Smooth muscle cell of the brain vasculature (primary cell): Measurements from ENCODE around the gene TRPC4AP.
"Not testable (repeated sequence)": the region's sequence is repeated elsewhere in the genome, so short reads cannot be mapped to it uniquely, and the experiment has no call there.

Experiments used
- DNase-seq: peaks from one replicate; pipeline ENCODE4 v3.0.0-alpha.2; 2012; ENCODE audit warnings: low read depth, low spot score

TRPC4AP gene

DNA sequence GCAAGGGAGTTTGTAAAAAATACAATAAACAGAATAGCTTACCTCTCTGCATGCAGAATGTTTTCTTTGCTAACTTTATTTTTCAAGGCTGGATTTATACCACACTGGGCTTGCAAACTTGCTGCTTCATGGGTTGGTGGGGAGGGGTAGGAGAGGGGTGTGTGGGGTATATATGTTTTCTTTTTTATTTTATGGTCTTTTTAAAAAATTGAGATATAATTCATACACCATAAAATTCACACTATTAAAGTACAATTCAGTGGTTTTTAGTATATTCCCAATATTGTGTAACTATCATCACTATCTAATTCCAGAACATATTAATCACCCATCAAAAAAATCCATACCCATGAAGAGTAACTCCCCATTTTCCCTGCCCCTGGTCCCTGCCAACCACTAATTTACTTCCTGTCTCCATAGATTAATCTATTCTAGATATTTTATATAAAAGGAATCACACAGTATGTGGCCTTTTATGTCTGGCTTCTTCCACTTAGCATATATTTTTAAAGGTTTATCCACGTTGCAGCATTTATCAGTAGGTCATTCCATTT is 14.3 kb upstream of the TRPC4AP start:
- DNase-seq, result no peak

DNA sequence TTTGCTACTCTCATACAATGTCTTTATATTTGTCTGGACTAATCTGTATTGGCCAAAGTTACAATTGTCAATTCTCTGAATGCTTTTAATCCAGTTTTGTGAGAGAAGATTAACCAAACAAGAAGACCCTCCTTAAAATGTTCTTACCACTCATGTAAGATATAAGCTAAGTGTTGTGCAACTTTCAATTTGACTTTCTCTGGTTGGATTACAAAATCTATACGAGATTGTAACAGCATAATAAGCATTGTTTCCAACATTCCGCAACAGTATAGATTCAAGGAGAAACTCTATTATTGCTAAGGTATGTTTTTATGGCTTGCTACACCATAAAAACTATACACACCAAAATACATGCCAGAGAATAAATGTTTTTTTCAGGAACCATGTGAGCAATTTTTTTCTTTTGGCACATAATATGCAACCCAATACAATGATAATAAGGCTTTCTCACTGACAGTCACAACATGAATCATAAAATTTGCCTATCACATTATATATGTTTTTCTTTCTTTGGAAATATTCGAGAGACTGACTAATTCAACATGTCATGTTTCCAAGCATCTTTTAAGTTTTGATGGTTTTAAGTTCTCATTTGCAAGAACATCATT is 12.2 kb upstream of the TRPC4AP start:
- DNase-seq, result no peak

DNA sequence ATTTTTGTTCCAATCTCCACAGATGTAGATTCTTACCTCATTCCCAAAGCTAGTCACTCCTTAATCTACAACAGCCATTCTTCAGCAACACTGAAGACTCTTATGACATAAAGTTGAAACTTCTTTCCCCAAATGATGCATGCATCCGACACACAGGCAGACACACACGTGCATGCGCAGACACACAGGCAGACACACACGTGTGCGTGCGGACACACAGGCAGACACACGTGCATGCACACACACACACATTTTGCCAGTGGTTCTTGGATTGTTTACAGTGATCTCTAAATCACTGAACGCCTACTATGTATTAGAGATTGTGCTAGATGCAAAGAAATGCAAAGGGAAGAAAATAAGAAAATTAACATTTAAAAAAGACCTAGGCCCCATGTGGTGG is 9.0 kb upstream of the TRPC4AP start:
- no peak for DNase-seq

DNA sequence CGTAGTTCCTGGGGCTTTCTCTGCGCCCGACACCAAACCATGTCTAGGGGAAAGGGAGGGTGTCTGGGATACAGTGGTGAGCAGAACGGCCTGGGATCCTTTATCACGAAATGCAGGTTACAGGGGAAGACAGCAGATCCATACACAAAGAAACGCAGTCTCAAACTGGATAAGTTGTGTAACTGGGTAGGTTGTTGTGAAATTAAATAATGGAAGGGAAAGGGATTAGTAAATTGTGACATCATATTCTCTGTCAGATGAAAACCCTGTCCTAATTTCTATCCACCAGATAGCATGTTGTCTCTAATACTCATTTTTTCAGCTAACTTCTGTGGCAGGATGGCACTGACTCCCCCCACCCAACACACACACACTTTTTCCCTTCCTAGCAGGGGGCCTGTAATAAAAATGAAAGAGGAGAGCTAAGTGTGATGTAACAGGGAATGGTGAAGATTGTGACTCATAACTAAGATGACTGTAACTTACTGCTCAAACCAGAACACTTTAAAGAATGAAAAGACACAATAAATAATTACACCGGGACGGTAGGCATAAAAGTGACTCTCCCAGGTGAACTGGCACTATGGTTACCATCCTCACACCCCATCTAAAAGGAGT is 769 bp upstream of the TRPC4AP start:
- no peak for DNase-seq

DNA sequence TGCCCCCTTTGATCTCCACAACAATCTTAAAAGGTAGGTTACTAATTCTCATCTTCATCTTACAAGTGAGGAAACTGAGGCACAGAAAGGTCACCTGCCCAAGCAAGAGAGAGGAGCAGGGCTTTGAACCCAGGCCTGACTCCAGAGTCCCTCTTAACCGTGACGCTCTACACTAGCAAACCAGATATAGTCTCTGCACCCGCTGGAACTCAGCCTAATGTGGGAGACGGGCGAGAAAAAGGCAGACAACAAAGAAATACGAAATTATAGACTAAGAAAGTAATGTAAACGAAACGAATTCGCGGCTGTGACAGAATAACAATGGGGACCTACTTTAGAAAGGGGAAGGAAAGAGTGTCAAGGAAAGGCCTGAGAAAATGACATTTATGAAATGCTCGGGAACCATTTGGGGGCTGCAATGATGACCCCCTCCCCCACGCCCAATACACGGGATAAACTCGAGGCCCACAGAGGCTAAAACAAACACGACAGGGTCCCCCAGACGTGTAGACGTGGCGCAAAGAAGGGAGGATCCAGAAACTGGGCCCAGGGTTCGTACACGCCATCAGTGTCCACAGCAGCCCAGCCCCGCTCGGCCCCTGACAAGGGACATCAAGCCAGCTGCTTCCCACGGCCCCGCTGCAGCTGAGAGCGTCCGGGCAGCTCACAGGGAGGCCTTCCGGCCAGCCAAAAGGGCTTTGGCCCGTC is 637 bp downstream of the TRPC4AP start:
- no peak for DNase-seq

DNA sequence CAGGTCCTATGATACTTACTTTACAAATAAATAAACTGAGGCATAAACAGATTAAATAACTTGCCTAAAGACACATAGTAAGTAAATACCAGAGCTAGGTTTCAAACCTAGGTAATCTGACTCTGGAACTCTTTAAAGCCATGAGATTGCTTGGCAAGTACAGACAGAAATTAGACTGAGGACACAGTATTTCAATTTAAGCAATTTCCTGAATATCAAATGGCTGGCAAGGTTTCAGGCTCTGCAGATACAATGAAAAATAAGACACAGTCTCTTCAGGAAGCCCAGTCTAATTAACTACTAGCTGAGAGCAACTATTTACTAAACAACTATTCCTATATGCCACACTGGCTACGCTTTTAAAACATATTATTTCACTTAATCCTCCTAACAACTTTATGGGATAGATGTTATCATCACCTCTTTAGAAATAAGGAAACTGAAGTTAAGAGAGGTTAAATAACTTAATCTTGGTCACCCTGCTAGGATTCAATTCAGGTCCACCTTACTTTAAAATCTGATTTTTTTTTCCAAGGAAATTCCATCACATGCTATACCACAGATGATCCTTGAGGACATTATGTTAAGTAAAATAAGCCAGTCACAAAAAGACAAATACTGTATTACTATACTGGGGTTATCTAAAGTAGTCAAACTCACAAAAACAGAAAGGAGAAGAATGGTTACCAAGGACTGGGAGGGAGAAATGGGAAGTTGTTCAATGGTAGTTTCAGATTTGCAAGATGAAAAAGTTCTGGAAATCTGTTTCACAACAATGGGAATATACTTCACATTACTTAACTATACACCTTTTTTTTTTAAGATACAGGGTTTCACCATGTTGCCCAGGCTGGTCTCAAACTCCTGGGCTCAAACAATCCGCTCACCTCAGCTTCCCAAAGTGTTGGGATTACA is 4.1 kb downstream of the TRPC4AP start:
- no peak for DNase-seq

DNA sequence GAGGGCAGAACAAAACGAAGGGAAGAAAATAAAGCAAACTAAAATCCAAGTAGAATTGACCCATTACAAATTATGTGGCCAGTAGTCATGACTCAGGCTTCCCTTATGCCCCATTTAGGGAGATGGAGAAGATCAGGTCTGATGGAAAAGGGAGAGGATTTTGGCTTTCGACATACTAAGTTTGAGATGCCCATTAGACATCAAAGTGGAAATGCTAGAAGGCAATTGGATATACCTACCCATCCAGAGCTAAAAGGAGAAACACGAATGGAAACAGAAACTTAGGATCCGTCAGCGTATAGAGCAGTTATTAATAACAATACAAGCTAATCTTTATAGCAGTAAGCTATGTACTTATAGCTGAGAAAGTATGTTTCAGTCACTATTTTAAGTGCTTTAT is 4.8 kb downstream of the TRPC4AP start:
- DNase-seq, result no peak

DNA sequence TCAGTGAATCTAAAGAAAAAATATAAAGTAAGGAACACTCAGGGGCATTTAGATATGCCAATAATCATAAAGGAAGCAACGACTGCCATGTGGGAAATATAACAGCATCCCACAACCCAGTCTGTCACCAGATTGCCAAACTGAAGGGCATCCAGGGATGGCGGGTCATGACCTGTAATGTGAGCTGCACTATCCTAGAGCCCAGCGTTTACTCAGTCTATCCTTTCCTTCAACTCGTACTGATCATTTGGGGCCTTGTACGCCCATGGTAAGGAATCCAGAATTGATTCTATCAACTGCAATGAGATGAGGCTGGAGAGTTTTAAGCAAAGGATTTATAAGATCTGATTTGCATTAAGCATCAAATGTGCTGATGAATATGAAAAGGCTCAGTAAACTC is 5.3 kb downstream of the TRPC4AP start:
- no peak for DNase-seq

DNA sequence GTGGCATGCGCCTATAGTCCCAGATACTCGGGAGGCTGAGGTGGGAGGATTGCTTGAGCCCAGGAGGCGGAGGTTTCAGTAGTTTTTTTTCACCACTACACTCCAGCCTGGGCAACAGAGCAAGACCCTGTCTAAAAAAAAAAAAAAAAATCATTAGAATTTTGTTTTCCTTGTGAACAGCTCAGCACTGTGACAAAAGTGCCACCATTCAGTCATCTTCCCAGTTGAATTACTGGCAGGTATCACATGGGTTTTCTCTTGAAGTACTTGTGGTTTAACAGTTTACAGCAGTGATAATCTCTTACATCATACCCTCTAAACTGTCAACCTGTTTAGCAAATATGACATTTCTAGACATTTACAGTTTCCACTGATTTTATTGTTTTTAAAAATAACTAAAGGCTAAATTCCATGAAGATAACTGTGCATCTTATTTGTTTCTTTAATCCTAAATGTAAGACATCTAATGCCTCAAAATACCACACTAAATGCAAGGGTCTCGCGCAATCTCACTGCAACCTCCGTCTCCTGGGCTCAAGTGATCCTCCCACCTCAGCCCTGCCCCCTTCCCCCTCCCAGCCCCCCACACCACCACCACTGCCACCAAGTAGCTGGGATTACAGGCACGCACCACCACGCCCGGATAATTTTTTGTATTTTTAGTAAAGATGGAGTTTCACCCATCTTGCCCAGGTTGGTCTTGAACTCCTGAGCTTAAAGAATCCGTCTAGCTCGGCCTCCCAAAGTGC is 7.0 kb downstream of the TRPC4AP start:
- no peak for DNase-seq

DNA sequence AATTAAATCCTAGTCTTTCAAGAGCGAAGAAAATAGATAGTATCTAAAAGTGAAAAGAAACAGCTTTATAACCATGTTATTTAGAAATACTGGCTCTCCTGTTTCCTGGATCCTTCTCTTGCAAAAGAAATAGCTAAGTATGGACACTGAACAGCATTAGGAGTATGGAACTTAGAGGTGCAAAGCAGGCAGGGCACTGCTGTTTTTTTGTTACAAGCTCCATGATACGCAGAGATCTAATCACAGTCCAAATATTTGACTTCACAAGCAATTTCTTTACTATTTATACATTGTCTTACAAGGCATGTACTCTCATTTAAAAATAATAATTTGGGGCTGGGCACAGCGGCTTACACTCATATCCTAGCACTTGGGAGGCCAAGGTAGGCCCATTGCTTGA is 7.6 kb downstream of the TRPC4AP start:
- DNase-seq, result no peak

DNA sequence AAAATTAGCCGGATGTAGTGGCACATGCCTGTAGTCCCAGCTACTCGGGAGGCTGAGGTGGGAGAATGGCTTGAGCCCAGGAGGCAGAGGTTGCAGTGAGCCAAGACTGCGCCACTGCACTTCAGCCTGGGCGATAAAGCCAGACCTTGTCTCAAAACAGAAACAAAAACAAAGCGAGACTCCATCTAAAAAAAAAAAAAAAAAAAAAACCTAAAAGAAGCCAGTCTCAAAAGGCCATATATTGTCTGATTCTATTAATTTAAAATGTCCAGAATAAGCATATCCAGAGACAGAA is 12.3 kb downstream of the TRPC4AP start:
- not testable (repeated sequence) for DNase-seq

DNA sequence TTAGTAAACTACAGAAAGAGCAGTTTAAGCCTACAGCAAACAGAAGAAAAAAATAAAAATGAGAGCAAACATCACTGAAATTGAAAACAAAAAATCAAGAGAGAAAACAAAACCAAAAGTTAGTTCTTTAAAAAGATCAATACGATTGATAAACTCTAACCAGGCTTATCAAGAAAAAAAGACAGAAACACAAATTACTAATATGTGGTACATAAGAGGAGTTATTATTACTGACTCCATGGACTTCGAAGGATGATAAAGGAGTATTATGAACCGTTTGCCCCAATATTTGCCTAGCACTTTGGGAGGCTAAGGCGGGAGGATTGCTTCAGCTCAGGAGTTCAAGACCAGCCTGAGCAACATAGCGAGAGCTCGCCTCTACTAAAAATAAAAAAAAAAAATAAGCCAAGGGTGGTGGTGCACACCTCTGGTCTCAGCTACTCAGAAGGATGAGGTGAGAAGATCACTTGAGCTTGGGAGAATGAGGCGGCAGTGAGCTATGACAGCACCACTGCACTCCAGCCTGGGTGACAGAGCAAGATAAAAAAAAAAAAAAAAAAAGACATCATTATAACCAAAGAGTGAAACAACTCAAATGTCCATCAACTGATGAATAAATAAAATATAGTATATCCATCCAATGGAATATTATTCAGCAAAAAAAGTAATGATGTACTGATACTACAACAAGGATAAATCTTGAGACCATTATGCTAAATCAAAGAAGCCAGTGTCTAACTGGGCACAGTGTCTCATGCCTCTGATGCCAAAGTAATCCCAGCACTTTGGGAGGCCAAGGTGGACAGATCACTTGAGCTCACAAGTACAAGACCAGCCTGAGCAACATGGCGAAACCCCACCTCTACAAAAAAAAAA is 12.9 kb downstream of the TRPC4AP start:
- no peak for DNase-seq

DNA sequence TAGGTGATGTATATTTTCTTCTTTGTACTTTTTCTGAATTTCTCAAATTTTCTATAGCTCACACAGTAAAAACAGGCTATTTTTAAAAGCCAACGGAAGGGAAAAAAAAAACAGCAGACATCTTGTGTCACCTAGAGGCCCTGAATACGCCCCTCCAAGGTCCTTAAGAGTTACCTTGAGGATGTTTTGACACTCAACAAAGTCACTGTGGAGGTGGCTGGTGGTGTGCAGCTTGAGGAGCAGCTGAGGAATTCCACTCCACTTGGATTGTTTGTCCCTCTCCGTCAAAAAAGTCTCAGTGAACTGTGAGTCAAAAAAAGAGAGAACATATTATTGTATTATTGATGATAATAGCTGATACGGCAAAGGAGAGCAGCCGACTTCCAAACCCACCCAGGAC is 14.7 kb downstream of the TRPC4AP start:
- no peak for DNase-seq

DNA sequence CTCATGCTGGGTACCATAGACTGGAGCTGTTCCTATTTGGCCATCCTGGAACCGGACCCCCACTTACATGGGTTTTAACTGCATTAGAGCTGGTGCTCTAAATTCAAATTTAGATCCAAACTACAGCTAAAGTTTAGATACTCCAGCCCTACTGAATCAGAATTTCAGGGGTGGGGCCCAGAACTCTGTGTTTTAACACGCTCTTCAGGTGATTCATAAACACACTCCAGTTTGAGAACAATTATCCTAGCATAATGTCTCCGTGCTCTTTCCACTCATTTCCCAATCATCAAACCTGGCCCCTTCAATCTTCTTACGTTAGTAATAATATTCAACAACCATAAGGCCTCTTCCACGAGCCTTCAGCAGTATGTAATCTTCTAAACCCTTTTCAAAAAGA is 15.3 kb downstream of the TRPC4AP start:
- DNase-seq, result no peak

DNA sequence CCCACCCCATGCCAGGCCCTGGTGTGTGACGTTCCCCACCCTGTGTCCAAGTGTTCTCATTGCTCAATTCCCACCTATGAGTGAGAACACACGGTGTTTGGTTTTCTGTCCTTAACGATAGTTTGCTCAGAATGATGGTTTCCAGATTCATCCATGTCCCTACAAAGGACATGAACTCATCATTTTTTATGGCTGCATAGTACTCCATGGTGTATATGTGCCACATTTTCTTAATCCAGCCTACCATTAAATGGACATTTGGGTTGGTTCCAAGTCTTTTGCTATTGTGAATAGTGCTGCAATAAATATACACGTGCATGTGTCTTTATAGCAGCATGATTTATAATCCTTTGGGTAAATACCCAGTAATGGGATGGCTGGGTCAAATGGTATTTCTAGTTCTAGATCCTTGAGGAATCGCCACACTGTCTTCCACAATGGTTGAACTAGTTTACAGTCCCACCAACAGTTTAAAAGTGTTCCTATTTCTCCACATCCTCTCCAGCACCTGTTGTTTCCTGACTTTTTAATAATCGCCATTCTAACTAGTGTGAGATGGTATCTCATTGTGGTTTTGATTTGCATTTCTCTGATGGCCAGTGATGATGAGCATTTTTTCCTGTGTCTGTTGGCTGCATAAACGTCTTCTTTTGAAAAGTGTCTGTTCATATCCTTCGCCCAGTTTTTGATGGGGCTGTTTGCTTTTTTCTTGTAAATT is 21.0 kb downstream of the TRPC4AP start:
- DNase-seq, result not testable (repeated sequence)

DNA sequence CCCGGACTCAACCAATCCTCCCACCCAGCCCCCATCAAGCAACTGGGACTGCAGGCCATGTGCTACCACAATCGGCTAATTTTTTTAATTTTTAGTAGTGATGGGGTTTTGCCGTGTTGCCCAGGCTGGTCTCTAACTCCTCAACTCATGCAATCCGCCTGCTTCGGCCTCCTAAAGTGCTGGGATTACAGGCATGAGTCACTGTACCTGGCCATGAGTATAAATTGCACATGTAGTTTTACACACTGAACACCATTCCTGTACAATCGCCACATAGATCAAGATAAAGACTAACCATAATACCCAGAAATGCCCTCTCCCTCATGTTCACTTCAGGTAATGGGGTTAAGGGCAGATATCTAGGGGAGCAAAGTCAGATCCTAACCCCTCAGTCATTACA is 26.4 kb downstream of the TRPC4AP start:
- DNase-seq, result no peak

DNA sequence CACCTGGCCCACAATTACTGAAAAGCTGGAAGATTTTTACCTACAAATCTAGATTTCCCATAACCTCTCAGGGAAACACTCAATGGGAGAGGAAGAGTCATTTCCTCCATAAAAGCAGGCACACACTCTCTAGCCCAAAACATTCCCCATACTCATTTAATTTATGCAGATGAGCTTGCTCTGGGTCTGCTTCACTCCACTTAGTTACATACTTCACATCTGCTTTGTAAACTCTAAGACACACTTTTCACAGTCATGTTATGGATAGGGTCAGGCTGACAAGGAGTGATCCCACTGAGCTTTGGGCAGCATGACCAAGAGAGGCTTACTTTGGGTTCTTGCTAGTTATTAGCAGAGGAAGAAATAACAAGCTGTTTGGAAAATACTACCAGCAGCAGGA is 27.4 kb downstream of the TRPC4AP start:
- no peak for DNase-seq

DNA sequence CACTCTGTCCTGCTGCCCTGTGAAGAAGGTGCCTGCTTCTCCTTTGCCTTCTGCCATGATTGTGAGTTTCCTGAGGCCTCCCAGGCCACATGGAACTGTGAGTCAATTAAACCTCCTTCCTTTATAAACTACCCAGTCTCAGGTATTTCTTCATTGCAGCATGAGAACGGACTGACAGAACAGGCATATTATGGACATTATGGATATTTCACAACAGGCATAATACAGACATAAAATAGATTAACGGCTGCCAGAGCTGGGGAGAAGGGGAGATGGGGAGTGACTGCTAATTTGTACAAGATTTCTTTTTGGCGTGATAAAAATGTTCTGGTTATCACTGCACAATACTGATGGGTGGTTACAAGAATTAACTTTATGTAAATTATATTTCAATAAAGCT is 29.4 kb downstream of the TRPC4AP start:
- no peak for DNase-seq

DNA sequence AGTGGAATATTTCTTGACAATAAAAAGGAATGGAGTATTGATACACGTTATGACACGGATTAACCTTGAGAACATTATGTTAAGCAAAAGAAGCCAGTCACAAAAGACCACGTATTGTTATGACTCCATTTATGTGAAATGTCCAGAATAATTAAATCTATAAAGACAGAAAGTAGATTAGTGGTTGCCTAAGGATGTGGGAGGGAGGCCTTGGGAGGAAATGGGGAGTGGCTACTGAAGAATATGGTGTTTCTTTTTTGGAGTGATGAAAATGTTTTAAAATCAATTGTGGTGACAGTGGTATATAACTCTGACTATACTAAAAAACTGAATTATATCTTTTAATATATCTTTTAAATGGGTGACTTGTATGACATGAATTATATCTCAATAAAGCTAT is 30.1 kb downstream of the TRPC4AP start:
- DNase-seq, result no peak

DNA sequence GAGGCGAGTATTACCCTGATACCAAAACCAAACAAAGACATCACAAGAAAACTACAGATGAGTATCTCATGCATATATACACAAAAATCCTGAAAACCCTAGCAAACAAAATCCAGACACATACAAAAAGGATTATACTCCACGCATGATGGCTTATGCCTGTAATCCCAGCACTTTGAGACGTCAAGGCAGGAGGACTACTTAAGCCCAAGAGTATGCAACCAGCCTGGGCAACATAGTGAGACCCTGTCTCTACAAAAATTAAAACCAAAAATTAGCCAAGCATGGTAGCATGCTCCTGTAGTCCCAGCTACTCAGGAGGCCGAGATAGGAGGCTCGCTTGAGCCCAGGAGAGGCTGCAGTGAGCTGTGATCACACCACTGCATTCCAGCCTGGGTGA is 32.4 kb downstream of the TRPC4AP start:
- no peak for DNase-seq
